GM12872 (cell line): Measurements from ENCODE around the gene MCF2L.

Source experiments
- TF ChIP-seq, protein P1 (sequence below): IDR thresholded peaks from 3 replicates; pipeline ENCODE4 v1.5.1; 2011; ENCODE audit warnings: low read depth, mild to moderate bottlenecking, low read length, moderate library complexity; ENCODE audit not compliant: insufficient read depth

The MCF2L gene

DNA sequence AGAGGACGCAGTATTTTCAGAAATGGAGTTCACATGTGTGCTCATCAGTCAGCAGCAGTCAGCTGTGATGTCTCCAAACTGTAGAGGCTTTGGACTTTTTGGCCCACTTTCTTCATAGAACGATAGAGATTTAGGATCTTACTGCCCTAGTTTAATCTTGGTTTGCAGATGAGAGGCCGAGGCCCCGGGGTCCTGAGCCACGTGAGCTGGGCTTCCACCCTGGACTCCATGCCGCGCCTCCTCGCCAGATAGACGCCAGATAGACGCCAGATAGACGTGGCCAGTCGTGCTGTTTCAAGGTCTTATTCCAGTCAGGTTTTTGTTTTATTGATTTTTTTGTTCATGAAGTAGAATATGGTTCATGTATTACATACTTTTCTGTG, 11.7 kb upstream of the MCF2L start:
- TF ChIP-seq, protein P1, sequence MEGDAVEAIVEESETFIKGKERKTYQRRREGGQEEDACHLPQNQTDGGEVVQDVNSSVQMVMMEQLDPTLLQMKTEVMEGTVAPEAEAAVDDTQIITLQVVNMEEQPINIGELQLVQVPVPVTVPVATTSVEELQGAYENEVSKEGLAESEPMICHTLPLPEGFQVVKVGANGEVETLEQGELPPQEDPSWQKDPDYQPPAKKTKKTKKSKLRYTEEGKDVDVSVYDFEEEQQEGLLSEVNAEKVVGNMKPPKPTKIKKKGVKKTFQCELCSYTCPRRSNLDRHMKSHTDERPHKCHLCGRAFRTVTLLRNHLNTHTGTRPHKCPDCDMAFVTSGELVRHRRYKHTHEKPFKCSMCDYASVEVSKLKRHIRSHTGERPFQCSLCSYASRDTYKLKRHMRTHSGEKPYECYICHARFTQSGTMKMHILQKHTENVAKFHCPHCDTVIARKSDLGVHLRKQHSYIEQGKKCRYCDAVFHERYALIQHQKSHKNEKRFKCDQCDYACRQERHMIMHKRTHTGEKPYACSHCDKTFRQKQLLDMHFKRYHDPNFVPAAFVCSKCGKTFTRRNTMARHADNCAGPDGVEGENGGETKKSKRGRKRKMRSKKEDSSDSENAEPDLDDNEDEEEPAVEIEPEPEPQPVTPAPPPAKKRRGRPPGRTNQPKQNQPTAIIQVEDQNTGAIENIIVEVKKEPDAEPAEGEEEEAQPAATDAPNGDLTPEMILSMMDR, result no peak

DNA sequence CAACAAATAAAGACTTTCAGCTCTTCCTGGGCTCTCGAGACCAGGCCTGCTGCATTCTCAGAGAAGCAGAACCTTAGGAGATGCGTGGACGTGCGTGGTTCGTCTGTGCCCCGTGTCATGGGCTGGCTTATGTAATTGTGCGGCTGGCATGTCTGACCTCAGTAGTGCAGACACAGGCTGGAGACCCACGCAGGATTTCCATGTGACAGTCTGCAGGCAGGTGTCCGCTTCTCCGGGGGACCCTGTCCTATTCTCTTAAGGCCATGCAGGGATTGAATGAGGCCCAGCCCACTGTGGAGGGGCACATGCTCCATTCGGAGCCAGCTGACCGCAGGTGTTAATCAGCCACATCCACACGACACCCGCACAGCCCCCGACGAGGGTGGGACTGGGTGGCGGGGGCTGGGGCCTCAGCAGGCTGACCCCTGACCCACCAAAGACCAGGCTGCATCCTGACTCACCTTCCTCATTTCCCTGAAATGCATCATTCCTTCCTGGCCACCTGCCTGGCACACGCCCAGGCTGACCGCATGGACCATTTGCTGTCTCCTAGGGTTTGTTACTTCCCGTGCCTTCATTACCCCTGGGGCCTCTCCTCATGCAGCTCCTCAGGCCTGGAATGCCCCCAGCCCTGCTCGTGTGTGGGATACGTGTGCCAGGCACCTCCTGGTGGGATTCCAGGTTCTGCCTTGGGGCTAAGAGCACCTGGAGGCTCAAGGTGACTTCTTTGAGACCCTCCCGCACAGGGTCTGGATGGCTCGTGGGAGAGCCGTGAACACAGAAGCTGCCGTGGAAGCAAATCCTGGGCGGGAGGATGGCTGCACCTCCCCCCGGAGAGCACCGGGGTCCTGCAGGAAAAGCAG, 10.7 kb upstream of the MCF2L start:
- TF ChIP-seq, protein P1, result no peak

DNA sequence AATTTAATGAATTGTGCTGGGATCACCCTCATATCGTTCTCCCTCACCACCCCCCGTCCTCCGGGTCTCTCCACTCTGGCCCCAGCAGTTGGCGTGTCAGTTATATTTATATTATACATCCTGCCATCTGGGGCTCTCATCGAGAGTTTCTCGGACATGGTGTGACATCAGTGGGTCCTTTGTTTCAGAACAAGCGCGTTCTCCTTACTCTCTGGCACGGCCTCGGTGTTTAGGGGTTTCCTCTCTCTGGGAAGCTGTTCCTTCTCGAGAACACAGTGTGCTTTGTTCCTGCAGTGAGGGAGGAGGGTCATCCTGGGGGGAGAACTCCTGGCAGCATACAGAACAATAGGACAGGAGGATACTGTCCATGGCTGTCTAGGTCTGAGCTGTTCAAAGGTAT, 9.8 kb upstream of the MCF2L start:
- TF ChIP-seq, protein P1, result no peak

DNA sequence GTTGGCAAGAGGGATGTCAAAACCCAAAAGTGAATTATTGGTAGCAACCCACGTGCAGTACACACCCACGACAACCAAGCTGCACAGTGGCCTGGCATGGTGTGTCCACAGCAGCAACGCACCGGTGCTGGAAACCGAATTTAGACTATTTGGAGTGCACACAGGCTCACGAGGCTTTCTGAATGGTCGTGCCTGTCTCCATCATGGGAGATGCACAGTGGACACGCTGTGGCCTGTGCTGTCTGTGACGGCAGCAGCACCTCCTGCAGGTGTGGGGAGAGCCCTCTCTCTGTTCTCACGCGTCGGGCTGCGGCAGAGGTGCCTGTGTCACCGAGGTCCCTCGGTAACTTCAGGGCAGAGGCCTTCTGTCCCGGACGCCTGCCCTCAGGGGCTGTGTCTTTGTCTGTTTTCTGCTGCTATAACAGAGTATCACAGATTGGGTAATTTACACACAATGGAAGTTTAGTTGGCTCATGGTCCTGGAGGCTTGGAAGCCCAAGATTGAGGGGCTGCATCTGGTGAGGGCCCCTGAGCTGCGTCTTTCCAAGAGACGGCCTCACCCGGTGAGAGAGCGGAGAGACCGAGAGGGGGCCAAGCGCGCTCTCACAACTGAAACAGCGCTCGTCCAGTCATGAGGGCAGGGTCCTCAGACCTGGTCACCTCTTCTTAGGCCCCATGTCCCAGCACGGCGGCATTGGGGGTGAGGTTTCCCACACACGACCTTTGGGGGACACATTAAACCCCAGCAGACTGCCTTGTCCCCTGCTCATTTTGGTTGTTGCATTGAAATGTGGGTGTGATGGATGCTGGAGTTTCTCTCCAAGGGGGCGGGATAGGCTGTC, 9.1 kb upstream of the MCF2L start:
- TF ChIP-seq, protein P1, result no peak

DNA sequence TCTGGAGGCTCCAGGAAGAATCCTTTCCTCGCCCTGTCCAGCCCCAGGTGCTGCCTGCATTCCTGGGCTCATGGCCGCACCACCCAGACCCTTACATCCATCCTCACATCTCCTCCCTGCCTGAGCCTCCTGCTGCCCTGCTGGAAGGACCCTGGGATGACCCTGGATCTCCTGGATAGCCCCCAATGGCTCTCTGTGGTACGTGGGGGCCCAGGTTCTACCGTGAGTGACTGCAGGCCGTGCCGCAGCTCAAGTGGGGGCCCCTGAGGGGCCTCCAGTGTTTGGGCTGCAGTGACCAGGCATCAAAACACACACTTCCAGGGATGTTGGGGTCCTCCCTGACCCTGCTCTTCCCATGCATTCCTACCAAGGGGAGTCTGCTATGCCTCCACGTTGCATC, 8.3 kb upstream of the MCF2L start:
- TF ChIP-seq, protein P1, result no peak

DNA sequence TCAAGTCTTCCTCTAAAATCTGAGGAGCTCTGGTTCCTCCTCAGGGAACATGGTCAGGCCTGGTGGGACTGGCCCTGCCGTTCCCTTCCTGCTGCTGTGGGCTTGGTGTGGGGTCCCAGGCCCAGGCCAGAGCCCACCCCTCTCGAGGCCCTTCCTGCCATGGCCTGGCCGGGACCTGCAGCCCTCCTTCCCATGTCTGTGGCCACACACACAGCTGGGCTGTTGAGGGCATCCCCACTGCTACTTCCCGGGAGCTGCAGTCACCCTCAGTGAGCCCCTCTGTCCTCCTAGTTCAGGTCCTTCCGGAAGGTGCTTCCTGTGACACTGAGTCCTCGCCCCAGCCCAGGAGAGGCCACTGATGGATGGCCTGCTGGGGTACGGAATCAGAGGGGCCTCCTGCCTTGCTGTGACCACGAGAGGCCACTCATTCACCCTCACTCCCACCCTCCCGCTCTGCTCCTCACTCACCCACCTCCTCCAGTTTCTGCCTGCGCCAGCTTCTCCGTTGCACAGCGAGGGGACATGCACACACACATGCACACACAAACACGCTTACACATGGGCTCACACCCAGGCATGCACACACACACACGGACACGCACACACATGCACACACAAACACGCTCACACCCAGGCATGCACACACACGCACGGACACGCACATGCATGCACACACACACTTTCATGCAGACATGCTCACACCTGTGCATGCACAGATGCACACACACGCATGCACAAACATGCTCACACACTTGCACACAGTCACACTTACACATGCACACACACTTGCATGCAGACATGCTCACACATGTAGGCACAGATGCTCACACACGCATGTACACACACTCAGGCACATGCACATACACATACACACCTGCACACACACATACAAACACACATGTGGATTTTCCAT, 7.3 kb upstream of the MCF2L start:
- TF ChIP-seq, protein P1, result no peak
